Mucosa of stomach (tissue), 1 donor: ENCODE results near the gene FKBP15.
"Not testable (repeated sequence)": the region's sequence is repeated elsewhere in the genome, so short reads cannot be mapped to it uniquely, and the experiment has no call there.

Source experiments
- H3K27me3 ChIP-seq: one replicate; pipeline ENCODE4 v1.7.0; 2013; ENCODE audit warnings: mild to moderate bottlenecking, low read length; ENCODE audit not compliant: control insufficient read depth, insufficient read depth
- H3K36me3 ChIP-seq: one replicate; pipeline ENCODE4 v1.7.0; 2013; ENCODE audit warnings: low read length; ENCODE audit not compliant: control insufficient read depth, insufficient read depth
- H3K4me1 ChIP-seq: one replicate; pipeline ENCODE4 v1.7.0; 2013; ENCODE audit warnings: mild to moderate bottlenecking, low read length; ENCODE audit not compliant: control insufficient read depth, insufficient read depth
- H3K4me3 ChIP-seq: one replicate; pipeline ENCODE4 v1.7.0; 2013; ENCODE audit warnings: low read length
- H3K9ac ChIP-seq: one replicate; pipeline ENCODE4 v1.7.0; 2013; ENCODE audit warnings: mild to moderate bottlenecking, low read length, moderate library complexity
- H3K9me3 ChIP-seq: one replicate; pipeline ENCODE4 v1.7.0; 2013; ENCODE audit warnings: mild to moderate bottlenecking, low read length, moderate library complexity; ENCODE audit not compliant: control insufficient read depth
- donor health status: Pancreatic carcinoma.

The FKBP15 gene

DNA sequence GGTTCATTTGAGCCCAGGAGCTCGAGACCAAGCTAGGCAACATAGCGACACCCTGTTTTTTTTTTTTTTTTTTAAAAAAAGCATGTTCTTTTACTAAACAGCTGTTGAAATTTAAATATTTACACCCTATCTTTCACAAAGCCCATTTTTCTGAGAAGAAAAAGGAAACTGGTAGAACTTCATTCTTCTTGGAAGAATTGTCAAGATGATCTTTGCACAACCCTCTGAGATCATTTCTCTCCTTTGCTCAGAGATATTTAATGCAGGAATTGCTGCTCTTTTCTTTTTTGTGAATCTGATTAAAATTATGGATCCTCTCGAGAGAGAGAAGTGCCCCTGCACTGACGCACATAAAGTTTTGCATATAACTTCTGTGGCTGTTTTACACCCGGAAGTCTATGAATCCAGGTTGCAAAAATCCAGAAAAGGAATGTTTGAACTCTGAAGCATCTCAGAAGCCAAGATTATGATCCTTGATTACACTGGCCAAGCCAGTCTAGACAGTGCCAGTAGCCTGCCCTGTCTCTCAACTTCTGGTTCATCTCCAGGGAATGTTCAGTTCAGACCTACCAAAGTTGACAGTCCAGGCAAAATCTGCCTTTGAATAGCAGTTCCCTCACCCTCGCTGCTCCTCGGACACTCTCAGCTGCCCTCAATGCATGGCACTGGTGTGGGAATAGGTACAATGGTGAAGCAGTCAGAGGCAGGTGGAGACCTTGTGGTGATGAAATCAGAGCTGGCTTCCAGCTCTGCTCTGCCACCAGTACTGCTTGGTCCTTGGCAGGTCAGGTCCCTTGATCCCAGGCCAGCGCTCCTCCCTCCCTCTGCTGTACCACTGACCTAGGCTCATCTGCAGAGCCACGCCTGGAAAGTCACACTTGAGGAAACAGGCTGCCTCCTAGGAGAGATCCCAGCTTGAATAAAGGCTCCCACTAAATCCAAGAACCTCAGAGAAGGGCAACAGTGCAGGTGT lies 83.6 kb downstream of the FKBP15 start:
- Histone ChIP-seq H3K4me1 (no peaks in the 10 kb centered on the region), H3K27me3 (no peaks in the 10 kb centered on the region), H3K4me3 (no peak overlapping the region), H3K9ac (no peak overlapping the region), H3K36me3 (no peaks in the 10 kb centered on the region), H3K9me3 (no peaks in the 10 kb centered on the region)

DNA sequence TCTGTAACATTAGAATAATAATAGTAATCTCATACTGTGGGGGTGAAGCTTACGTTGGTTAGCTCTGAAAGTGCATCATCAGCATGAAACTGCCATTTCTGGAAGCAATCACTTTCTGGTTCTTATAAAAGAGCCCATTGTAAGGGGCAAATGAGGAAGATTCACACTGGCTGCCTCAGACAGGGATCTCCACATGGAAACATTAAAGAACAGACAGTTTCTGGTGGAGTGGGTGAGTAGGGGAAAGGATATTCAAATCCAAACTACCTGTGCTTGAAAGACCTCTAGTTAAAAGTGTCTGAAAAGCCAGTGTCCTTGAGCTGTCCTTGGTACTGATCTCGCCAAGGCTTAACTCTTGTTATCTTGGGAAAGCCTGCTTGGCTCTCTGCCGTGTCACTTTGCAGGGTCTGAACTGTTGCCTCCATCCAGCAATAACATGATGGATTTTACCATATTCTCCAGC lies 89.4 kb downstream of the FKBP15 start:
- no peaks in the 10 kb centered on the region for H3K4me1 ChIP-seq
- H3K27me3 ChIP-seq: no peaks in the 10 kb centered on the region
- H3K9ac ChIP-seq: no peak overlapping the region
- no peaks in the 10 kb centered on the region for H3K9me3 ChIP-seq
- H3K4me3 ChIP-seq: no peak overlapping the region
- H3K36me3 ChIP-seq: no peaks in the 10 kb centered on the region

DNA sequence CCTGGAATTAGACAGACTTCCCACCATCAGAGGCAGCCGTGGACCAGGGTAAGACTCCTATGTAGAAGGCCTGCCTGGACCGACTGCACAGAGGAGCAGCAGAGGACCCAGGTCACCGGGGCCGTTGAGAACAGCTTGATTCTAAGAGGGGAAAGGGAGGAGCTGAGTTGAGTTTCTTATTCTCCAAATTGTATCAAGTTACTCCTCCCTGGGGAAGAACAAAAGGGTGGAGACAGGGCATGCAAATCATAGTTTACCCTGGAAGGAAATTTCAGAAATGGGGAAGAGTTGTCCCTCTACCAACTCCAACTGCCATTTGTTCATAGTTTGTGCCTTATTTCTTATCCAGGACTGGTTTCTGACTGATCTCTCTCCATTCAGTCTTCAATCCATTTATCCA lies 91.2 kb downstream of the FKBP15 start:
- H3K4me3 ChIP-seq: no peak overlapping the region
- H3K27me3 ChIP-seq: no peaks in the 10 kb centered on the region
- H3K4me1 ChIP-seq: no peaks in the 10 kb centered on the region
- H3K9ac ChIP-seq: no peak overlapping the region
- no peaks in the 10 kb centered on the region for H3K9me3 ChIP-seq
- H3K36me3 ChIP-seq: no peaks in the 10 kb centered on the region

DNA sequence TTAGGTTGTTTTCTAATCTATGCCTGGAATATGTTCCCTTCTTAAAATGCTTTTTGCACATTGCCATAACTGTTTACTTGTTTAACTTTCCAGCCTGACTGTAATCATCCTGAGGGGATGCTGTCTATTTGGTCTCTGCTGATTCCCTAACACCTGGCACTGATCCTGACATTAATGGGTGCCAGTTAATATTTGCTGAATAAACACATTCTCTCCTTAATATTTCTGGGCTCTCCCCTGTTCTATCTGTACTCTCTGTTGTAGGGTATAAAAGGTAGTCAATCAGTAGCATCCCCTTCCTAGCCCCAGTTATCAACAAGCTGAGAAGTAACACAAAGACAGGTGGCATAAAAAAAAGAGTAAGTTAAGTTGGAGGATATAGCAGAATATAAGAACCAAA lies 91.6 kb downstream of the FKBP15 start:
- no peak overlapping the region for H3K9ac ChIP-seq
- H3K36me3 ChIP-seq: no peaks in the 10 kb centered on the region
- H3K4me3 ChIP-seq: no peak overlapping the region
- H3K27me3 ChIP-seq: no peaks in the 10 kb centered on the region
- no peaks in the 10 kb centered on the region for H3K9me3 ChIP-seq
- H3K4me1 ChIP-seq: no peaks in the 10 kb centered on the region

DNA sequence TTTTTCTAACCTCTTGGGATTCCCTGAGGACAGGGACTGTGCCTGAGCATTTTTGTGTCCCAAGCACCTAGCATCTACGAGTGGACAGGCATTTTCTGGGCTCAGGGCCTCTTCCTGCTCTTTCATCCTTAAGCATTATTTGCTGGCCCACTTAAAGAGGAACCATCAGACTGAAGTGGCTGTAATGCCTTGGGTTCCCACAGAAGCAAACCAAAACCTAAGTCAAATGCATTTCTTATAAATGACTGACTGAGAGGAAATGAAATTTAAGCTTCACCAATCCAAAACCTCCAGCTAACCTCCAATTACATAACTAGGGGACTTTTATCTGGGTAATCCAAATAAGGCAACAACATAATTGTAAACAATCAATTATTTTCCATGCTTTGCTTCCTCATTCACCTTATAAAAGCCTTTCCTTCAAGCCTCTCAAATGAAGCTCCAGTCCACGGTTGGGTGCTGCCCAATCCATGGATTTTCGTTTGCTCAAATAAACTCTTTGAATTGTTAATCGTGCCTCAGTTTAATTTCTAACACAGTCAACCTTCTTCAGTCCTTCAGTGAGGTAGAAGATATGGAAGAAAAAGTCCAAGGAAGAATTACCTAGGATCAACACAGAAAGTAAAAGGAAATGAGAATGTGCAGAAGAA lies 95.6 kb downstream of the FKBP15 start:
- H3K4me1 ChIP-seq: no peaks in the 10 kb centered on the region
- H3K9me3 ChIP-seq: no peaks in the 10 kb centered on the region
- H3K27me3 ChIP-seq: no peaks in the 10 kb centered on the region
- no peak overlapping the region for H3K9ac ChIP-seq
- H3K36me3 ChIP-seq: no peaks in the 10 kb centered on the region
- no peak overlapping the region for H3K4me3 ChIP-seq

DNA sequence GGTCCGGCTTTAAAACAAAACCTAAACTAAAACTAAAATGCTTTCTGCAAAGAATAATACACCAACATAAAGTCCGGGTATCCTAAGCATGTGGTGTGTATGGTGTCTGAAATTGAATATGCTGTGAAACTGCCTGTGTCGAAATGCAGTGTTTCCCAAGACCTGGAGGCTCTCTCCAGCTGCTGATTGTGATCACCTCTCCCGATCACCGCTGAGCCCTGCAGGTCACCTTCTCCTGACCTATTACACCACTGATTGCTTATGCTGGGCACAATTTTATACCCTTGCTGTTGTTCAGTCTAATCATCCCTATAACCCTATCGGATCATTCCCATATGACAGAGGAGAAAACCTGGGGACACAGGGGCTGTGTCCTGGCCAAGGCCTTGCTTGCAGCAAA lies 102.2 kb downstream of the FKBP15 start:
- not testable (repeated sequence) for H3K27me3 ChIP-seq, H3K9me3 ChIP-seq, H3K9ac ChIP-seq, H3K36me3 ChIP-seq, H3K4me3 ChIP-seq, H3K4me1 ChIP-seq
